H1 (cell line): Measurements from ENCODE around the gene HSD17B8.

Source experiments
- CHD2 ChIP-seq: IDR thresholded peaks from 2 replicates; pipeline ENCODE4 v1.6.1; 2012; ENCODE audit warnings: low read length, improper control_type of control experiment
- CTCF ChIP-seq, 3 experiments: IDR thresholded peaks; 1 replicate in 2 of 3; 2 replicates in 1 of 3; pipeline versions ENCODE4 v1.5.1 to v1.6.1; 2011; ENCODE audit warnings: low read length in 3 of 3, mild to moderate bottlenecking in 3 of 3, inconsistent platforms in 2 of 3, low read depth in 1 of 3, moderate library complexity in 1 of 3; ENCODE audit not compliant: insufficient read depth in 1 of 3; ENCODE audit errors: control extremely low read depth in 1 of 3
- EGR1 ChIP-seq: IDR thresholded peaks from 2 replicates; pipeline ENCODE4 v1.6.1; 2011; ENCODE audit warnings: low read depth, low read length, borderline replicate concordance
- EZH2 ChIP-seq: fragments of 200-600 bp; sonication (generic); IDR thresholded peaks from 2 replicates; pipeline ENCODE4 v1.7.1; 2012; ENCODE audit warnings: low read depth, mild to moderate bottlenecking, moderate library complexity, low read length, inconsistent platforms; ENCODE audit not compliant: severe bottlenecking
- JUN ChIP-seq: IDR thresholded peaks from 2 replicates; pipeline ENCODE4 v1.6.1; 2011; ENCODE audit warnings: low read depth, mild to moderate bottlenecking, improper control_type of control experiment, low read length
- KDM5A ChIP-seq: fragments of 200-600 bp; IDR thresholded peaks from 2 replicates; pipeline ENCODE4 v1.7.1; 2012; ENCODE audit warnings: mild to moderate bottlenecking, low read length, inconsistent platforms, mixed read lengths
- NANOG ChIP-seq: IDR thresholded peaks from 2 replicates; pipeline ENCODE4 v1.6.1; 2011; ENCODE audit warnings: low read length, low read depth, mild to moderate bottlenecking, inconsistent platforms; ENCODE audit not compliant: insufficient read depth, poor library complexity, severe bottlenecking
- POLR2A ChIP-seq, 2 experiments: IDR thresholded peaks; 1 replicate in 1 of 2; 2 replicates in 1 of 2; pipeline ENCODE4 v1.6.1; 2011; ENCODE audit warnings: low read depth in 2 of 2, low read length in 2 of 2, mild to moderate bottlenecking in 2 of 2; ENCODE audit errors: control extremely low read depth in 1 of 2
- RAD21 ChIP-seq, 2 experiments: IDR thresholded peaks in 1 of 2; conservative IDR thresholded peaks in 1 of 2; 2 replicates each; pipeline ENCODE4 v1.6.1; 2011; ENCODE audit warnings: low read depth in 2 of 2, low read length in 2 of 2, improper control_type of control experiment in 1 of 2, inconsistent platforms in 1 of 2, mild to moderate bottlenecking in 1 of 2, moderate library complexity in 1 of 2
- RXRA ChIP-seq: IDR thresholded peaks from 2 replicates; pipeline ENCODE4 v1.6.1; 2011; ENCODE audit warnings: low read depth, mild to moderate bottlenecking, low read length, moderate library complexity; ENCODE audit not compliant: insufficient read depth
- SUZ12 ChIP-seq: fragments of 200-600 bp; sonication (generic); IDR thresholded peaks from 2 replicates; pipeline ENCODE4 v1.6.1; 2012; ENCODE audit warnings: mild to moderate bottlenecking, inconsistent platforms, low read length, moderate library complexity, mixed read lengths
- TEAD4 ChIP-seq: IDR thresholded peaks from 2 replicates; pipeline ENCODE4 v1.6.1; 2012; ENCODE audit warnings: low read depth, low read length, inconsistent platforms, mixed read lengths

- TF ChIP-seq EGR1 (no peak), CTCF (IDR thresholded peaks at IDR 0.05; ENCODE audit: control extremely low read depth in 1 of 3, insufficient read depth in 1 of 3, low read depth in 1 of 3, low read length in 3 of 3) (no peak), RXRA (no peak), POLR2A (IDR thresholded peaks at IDR 0.05; ENCODE audit: control extremely low read depth in 1 of 2, low read depth in 2 of 2, low read length in 2 of 2) (no peak), JUN (no peak), SUZ12 (no peak), RAD21 (IDR thresholded peaks at IDR 0.05 in 1 of 2, conservative IDR thresholded peaks at IDR 0.05 in 1 of 2; ENCODE audit: low read depth in 2 of 2, low read length in 2 of 2) (no peak), KDM5A (no peak), NANOG (no peak), CHD2 (no peak), EZH2 (no peak), TEAD4 (no peak)
Observed at GRCh38 chr6:33198853-33199436, 5.5 kb upstream of the HSD17B8 start.
